Right lobe of liver (tissue), 4 donors: ENCODE measurements around the gene SPA17.

Source experiments
- CTCF ChIP-seq, 4 donors: fragments of 200-600 bp in 3 of 4; fragments of 450-650 bp in 1 of 4; IDR thresholded peaks; one replicate each; pipeline versions ENCODE4 v1.5.1 to v1.8.0; 2016 to 2022; ENCODE audit warnings: antibody characterized with exemption in 4 of 4, mild to moderate bottlenecking in 2 of 4
- POLR2A ChIP-seq: fragments of 450-650 bp; IDR thresholded peaks from one replicate; pipeline ENCODE4 v1.6.1; 2017; ENCODE audit warnings: antibody characterized with exemption, mild to moderate bottlenecking
- donor health status: DM: no; HTN: no; CAD: no.
- donor health status: DM: no; HTN: no; CAD: no.
- donor health status: DM: no; HTN: yes; CAD: no.

- TF ChIP-seq CTCF (IDR thresholded peaks at IDR 0.05) (no peak), POLR2A (no peak)
Observed at GRCh38 chr11:124639186-124639585, 34.5 kb upstream of the SPA17 start.
